ENCODE results near the gene NOVA2.
A peak's percentile ranks its signal among the peaks of the same experiment; 100 is the strongest.

NOVA2 gene

DNA sequence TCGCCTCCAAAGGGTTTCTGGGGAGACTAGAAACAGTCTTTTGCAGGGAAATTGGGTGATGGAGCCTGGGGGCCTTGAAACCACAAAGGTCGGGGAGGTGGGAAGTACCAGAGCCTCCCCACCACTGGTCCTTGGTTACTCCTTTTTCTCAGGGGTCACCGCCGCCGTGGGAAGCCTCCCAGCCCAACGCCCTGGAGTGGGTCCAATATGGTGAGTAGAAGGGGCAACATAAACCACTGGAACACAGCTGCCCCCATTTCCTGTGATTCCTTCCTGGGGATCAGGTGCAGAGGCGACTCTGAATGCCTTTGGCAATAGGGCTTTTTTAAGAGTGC is 43.4 kb upstream of the NOVA2 start:
- H3K9ac ChIP-seq (ENCODE audit: low read length in 5 of 5), result no peak overlapping the region

DNA sequence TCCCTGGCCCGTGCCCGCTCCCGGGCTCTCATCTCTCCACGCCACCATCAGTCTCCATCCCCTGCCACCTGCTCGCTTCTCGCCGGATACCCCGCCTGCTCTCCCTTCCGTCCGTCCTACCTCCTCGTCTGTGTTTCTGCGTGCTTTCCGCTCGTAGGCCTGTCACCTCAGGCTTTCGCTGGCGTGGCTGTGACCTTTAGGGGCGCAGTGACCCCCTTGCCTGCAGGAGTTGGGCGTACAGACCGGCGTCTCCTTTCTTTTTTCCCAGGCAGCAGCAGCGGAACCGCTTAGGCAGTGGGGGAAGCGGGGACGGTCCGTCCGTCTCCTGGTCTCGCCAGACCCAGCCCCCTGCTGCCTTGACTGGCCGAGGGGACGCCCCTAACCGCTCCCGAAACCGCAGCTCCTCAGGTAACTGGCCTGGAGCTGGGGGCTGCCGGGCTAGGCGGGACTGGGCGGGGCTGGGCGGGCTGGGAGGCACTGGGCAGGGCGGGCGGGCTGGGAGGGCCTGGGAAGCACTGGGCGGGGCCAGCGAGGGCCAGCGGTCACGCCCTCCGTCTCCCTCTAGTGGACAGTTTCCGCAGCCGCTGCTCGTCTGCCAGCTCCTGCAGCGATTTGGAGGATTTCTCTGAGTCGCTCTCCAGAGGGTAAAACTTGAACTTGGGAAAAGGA is 42.9 kb upstream of the NOVA2 start:
- Histone ChIP-seq H3K27ac (ENCODE audit: low read depth, low read length) (no peak overlapping the region), H3K9me3 (ENCODE audit: control insufficient read depth in 5 of 5, low read length in 5 of 5) (no peaks in the 10 kb centered on the region), H3K4me1 (ENCODE audit: control insufficient read depth in 5 of 5, insufficient read depth in 5 of 5, low read length in 5 of 5) (peaks cover 2 to 25% (median 16%) of the 10 kb centered on the region in 5 donors), H3K4me3 (ENCODE audit: low read depth in 1 of 5, low read length in 5 of 5) (peak overlapping the region; percentile 72 to 92 (median 86)), H3K36me3 (ENCODE audit: control insufficient read depth in 5 of 5, insufficient read depth in 5 of 5, low read length in 5 of 5) (peaks cover 0 to 6% (median 0%) of the 10 kb centered on the region in 5 donors), H3K9ac (ENCODE audit: low read length in 5 of 5) (peak overlapping the region in 4 of 5 donors; percentile 16 to 80 (median 70)), H3K27me3 (ENCODE audit: control insufficient read depth in 5 of 5, insufficient read depth in 4 of 5, low read length in 5 of 5) (peaks cover 15 to 22% (median 16%) of the 10 kb centered on the region in 5 donors)

More for the DNA sequence above, 43.4 kb upstream of the NOVA2 start:
- no peaks in the 10 kb centered on the region for H3K9me3 ChIP-seq (ENCODE audit: control insufficient read depth in 5 of 5, low read length in 5 of 5)
- H3K27ac ChIP-seq (ENCODE audit: low read depth, low read length), result no peak overlapping the region
- H3K4me1 ChIP-seq (ENCODE audit: control insufficient read depth in 5 of 5, insufficient read depth in 5 of 5, low read length in 5 of 5), result peaks cover 2 to 25% (median 16%) of the 10 kb centered on the region in 5 donors
- H3K4me3 ChIP-seq (ENCODE audit: low read depth in 1 of 5, low read length in 5 of 5), result no peak overlapping the region
- H3K27me3 ChIP-seq (ENCODE audit: control insufficient read depth in 5 of 5, insufficient read depth in 4 of 5, low read length in 5 of 5), result peaks cover 15 to 27% (median 20%) of the 10 kb centered on the region in 5 donors
- H3K36me3 ChIP-seq (ENCODE audit: control insufficient read depth in 5 of 5, insufficient read depth in 5 of 5, low read length in 5 of 5), result peaks cover 0 to 6% (median 0%) of the 10 kb centered on the region in 5 donors

DNA sequence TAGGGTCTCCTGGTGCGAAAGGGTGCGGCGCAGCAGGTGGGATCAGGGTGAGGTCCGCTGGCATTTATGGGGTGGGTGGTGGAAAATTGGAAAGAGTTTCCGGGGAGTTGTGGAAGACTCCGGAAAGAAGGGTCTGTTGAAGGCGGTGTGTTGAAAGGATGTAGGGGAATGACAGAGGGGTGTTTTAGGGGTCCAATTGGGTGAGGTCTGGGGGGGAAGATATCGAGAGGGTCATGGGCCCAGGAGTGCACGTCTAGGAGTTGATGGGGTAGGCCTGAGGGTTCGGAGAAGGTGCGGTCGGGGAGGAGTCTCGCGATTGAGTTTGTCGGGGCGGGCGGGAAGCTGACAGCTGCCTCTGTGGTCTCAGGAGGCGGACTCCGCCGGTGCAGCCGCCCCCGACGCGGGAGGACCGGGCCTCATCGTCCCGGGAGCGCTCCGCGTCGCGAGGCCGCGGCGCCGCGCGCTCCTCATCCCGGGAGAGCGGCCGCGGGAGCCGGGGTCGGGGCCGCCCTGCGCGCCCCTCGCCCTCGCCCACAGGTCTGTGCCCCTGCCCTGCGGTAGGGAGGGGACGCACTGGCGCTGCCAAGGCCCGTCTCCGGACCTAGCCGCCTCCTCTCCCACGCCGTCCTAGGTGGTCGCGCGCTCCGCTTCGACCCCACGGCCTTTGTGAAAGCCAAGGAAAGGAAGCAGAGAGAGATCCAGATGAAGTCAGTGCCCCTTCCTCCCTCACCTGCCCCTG is 42.2 kb upstream of the NOVA2 start:
- H3K9ac ChIP-seq (ENCODE audit: low read length in 5 of 5), result peak overlapping the region in 4 of 5 donors; percentile 16 to 80 (median 70)
- no peaks in the 10 kb centered on the region for H3K9me3 ChIP-seq (ENCODE audit: control insufficient read depth in 5 of 5, low read length in 5 of 5)
- peaks cover 15 to 22% (median 16%) of the 10 kb centered on the region in 5 donors for H3K27me3 ChIP-seq (ENCODE audit: control insufficient read depth in 5 of 5, insufficient read depth in 4 of 5, low read length in 5 of 5)
- no peak overlapping the region for H3K27ac ChIP-seq (ENCODE audit: low read depth, low read length)
- peaks cover 0 to 9% (median 0%) of the 10 kb centered on the region in 5 donors for H3K36me3 ChIP-seq (ENCODE audit: control insufficient read depth in 5 of 5, insufficient read depth in 5 of 5, low read length in 5 of 5)
- peak overlapping the region; percentile 72 to 92 (median 86) for H3K4me3 ChIP-seq (ENCODE audit: low read depth in 1 of 5, low read length in 5 of 5)
- peaks cover 2 to 25% (median 16%) of the 10 kb centered on the region in 5 donors for H3K4me1 ChIP-seq (ENCODE audit: control insufficient read depth in 5 of 5, insufficient read depth in 5 of 5, low read length in 5 of 5)

DNA sequence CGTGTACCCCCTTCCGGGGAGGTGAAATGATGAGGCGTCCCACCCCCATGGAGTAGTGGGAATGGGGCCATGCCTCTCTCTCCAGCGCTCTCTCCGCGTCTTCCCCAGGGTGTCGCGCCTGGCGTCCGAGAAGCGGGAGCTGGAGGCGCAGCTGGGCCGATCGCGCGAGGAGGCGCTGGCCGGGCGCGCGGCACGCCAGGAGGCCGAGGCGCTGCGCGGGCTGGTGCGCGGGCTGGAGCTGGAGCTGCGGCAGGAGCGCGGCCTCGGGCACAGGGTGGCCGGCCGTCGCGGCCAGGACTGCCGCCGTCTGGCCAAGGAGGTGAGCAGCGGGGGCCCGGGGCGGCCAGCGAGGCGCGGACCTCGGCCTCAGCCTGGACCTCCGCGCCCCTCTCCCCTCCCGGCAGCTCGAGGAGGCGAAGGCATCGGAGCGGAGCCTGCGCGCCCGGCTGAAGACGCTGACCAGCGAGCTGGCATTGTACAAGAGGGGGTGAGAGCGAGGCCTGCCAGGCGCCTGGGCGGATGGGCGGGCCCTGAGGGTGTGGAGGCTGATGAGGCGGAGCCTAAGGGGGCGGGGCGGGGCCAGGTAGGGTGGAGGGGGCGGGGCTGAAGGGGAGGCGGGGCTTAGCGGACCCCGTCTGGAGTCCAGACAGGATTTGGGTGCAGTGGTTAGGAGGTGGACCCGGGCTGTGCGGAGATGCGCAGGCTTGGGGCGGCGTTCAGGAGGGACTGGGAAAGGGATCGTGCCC is 41.4 kb upstream of the NOVA2 start:
- Histone ChIP-seq H3K4me3 (ENCODE audit: low read depth in 1 of 5, low read length in 5 of 5) (peak overlapping the region in 1 of 5 donors; percentile 42), H3K4me1 (ENCODE audit: control insufficient read depth in 5 of 5, insufficient read depth in 5 of 5, low read length in 5 of 5) (peaks cover 2 to 25% (median 16%) of the 10 kb centered on the region in 5 donors), H3K27me3 (ENCODE audit: control insufficient read depth in 5 of 5, insufficient read depth in 4 of 5, low read length in 5 of 5) (peaks cover 15 to 22% (median 16%) of the 10 kb centered on the region in 5 donors), H3K9me3 (ENCODE audit: control insufficient read depth in 5 of 5, low read length in 5 of 5) (no peaks in the 10 kb centered on the region), H3K27ac (ENCODE audit: low read depth, low read length) (no peak overlapping the region), H3K36me3 (ENCODE audit: control insufficient read depth in 5 of 5, insufficient read depth in 5 of 5, low read length in 5 of 5) (peaks cover 0 to 9% (median 0%) of the 10 kb centered on the region in 5 donors), H3K9ac (ENCODE audit: low read length in 5 of 5) (peak overlapping the region in 2 of 5 donors; percentile 35)

DNA sequence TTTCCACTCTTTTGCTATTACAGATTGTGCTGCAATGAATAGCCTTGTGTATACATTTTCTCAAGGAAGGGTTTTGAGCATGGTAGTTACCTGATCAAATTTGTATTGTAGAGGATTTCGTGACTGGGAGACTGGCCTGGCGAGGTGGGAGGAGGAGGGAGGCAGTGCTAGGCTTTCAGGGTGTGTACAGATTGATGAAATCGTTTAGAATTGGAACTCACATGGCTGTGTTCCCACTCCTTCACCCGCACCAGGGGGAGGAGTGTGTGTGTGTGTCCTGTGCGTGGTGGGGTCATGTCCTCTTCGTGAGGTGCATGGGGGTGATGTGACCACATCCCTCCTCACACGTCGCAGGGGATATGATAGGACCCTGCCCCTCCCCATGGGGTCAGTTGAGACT is 40.9 kb upstream of the NOVA2 start:
- Histone ChIP-seq H3K4me3 (ENCODE audit: low read depth in 1 of 5, low read length in 5 of 5) (peak overlapping the region in 1 of 5 donors; percentile 42), H3K27ac (ENCODE audit: low read depth, low read length) (no peak overlapping the region), H3K4me1 (ENCODE audit: control insufficient read depth in 5 of 5, insufficient read depth in 5 of 5, low read length in 5 of 5) (peaks cover 2 to 25% (median 17%) of the 10 kb centered on the region in 5 donors), H3K9me3 (ENCODE audit: control insufficient read depth in 5 of 5, low read length in 5 of 5) (no peaks in the 10 kb centered on the region), H3K27me3 (ENCODE audit: control insufficient read depth in 5 of 5, insufficient read depth in 4 of 5, low read length in 5 of 5) (peaks cover 15 to 22% (median 16%) of the 10 kb centered on the region in 5 donors), H3K9ac (ENCODE audit: low read length in 5 of 5) (peak overlapping the region in 1 of 5 donors; percentile 35), H3K36me3 (ENCODE audit: control insufficient read depth in 5 of 5, insufficient read depth in 5 of 5, low read length in 5 of 5) (peaks cover 0 to 9% (median 0%) of the 10 kb centered on the region in 5 donors)

DNA sequence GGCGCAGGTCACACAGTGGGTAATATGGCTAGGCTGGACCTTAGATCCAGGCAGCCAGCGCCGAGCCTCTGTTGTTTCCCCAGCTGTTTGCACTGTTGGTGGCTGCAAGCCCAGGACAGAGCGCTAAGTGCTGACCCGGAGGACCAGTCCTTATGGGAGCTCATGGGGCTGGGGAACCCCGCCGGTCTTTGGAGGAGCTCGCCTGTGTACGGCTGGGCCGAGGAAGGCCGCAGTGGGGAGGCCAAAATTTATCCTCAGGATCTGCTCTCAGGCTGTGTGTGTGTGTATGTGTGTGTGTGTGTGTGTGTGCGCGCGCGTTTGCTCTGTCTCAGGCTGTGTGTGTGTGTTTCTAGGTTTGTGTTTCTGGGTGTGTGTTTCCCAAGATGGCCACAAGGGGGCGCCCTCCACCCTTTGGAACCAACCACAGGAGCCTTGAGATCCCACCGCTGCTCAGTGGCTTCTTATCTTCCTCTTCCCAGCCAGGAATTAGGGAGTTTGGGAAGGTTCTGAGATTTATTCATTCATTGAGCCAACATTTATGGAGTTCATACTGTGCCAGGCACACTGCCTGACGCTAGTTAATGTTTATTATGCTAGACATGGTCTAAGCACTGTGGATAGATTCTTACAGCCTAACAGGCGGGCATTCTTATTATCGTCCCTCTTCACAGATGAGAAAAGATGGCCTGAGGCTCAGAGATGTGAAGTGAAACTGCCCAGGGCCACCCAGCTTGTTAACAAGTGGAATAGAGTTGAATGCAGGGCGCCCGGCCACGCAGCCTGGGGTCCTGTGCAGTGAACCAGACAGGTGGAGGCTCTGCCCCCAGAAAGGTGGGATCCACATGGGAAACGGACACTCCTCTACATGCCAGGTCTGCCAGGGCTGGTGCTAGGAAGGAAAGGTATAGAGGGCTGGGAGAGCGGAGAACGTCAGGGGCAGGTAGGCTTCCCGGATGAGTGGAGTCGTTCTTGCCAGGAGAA is 36.2 kb upstream of the NOVA2 start:
- H3K36me3 ChIP-seq (ENCODE audit: control insufficient read depth in 5 of 5, insufficient read depth in 5 of 5, low read length in 5 of 5), result peaks cover 7 to 23% (median 15%) of the 10 kb centered on the region in 5 donors
- H3K4me3 ChIP-seq (ENCODE audit: low read depth in 1 of 5, low read length in 5 of 5), result no peak overlapping the region
- H3K27ac ChIP-seq (ENCODE audit: low read depth, low read length), result no peak overlapping the region
- peaks cover 4 to 13% (median 6%) of the 10 kb centered on the region in 5 donors for H3K27me3 ChIP-seq (ENCODE audit: control insufficient read depth in 5 of 5, insufficient read depth in 4 of 5, low read length in 5 of 5)
- peaks cover 0 to 7% (median 5%) of the 10 kb centered on the region in 5 donors for H3K4me1 ChIP-seq (ENCODE audit: control insufficient read depth in 5 of 5, insufficient read depth in 5 of 5, low read length in 5 of 5)
- no peaks in the 10 kb centered on the region for H3K9me3 ChIP-seq (ENCODE audit: control insufficient read depth in 5 of 5, low read length in 5 of 5)
- no peak overlapping the region for H3K9ac ChIP-seq (ENCODE audit: low read length in 5 of 5)

DNA sequence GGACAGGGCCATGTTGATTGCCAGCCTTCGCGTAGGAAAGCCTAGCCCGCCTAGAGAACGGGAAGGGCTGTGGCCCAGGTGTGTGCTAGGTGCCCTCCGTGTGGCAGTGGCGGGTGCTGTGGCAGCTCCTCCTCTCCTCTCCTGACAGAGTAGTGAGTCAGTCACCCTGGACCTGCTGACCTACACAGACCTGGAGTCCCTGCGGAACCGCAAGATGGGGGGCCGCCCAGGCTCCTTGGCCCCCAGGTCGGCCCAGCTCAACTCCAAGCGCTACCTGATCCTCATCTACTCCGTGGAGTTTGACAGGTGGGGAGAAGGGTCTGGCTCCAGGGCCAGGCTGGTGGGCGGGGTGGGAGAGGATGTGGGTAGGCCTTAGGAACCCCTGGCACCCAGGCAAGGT is 32.7 kb upstream of the NOVA2 start:
- H3K4me3 ChIP-seq (ENCODE audit: low read depth in 1 of 5, low read length in 5 of 5), result no peak overlapping the region
- no peaks in the 10 kb centered on the region for H3K27me3 ChIP-seq (ENCODE audit: control insufficient read depth in 5 of 5, insufficient read depth in 4 of 5, low read length in 5 of 5)
- peaks cover 0 to 4% (median 2%) of the 10 kb centered on the region in 5 donors for H3K4me1 ChIP-seq (ENCODE audit: control insufficient read depth in 5 of 5, insufficient read depth in 5 of 5, low read length in 5 of 5)
- H3K9me3 ChIP-seq (ENCODE audit: control insufficient read depth in 5 of 5, low read length in 5 of 5), result no peaks in the 10 kb centered on the region
- no peak overlapping the region for H3K27ac ChIP-seq (ENCODE audit: low read depth, low read length)
- peaks cover 7 to 32% (median 22%) of the 10 kb centered on the region in 5 donors for H3K36me3 ChIP-seq (ENCODE audit: control insufficient read depth in 5 of 5, insufficient read depth in 5 of 5, low read length in 5 of 5)
- H3K9ac ChIP-seq (ENCODE audit: low read length in 5 of 5), result no peak overlapping the region

DNA sequence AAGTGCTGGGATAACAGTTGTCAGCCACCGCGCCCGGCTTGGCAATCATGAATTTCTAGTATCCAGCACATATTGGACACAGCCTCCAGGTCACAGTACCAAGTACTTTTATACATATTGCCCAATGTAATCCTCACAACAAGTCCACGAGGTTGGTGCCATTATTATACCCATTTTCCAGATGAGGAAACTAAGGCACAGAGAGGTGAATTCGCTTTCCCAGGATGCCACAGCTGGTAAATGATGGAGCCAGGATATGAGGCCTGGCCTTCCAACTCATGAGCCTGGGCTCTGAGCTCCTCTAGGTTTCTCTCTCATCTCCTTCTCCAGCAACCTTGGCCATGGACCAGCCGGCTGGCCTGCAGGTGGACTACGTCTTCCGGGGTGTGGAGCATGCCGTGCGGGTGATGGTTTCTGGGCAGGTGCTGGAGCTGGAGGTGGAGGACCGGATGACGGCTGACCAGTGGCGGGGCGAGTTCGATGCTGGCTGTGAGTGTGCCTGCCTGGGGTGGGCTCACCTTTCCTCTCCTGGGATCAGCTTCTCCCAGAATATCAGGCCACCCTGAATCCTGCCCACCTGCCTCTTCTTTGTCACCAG is 29.1 kb upstream of the NOVA2 start:
- peaks cover 0 to 16% (median 13%) of the 10 kb centered on the region in 5 donors for H3K4me1 ChIP-seq (ENCODE audit: control insufficient read depth in 5 of 5, insufficient read depth in 5 of 5, low read length in 5 of 5)

More for the DNA sequence above, 29.1 kb upstream of the NOVA2 start:
- Histone ChIP-seq H3K9me3 (ENCODE audit: control insufficient read depth in 5 of 5, low read length in 5 of 5) (no peaks in the 10 kb centered on the region), H3K27me3 (ENCODE audit: control insufficient read depth in 5 of 5, insufficient read depth in 4 of 5, low read length in 5 of 5) (peaks cover 4 to 27% (median 7%) of the 10 kb centered on the region in 5 donors), H3K9ac (ENCODE audit: low read length in 5 of 5) (no peak overlapping the region), H3K27ac (ENCODE audit: low read depth, low read length) (no peak overlapping the region), H3K4me3 (ENCODE audit: low read depth in 1 of 5, low read length in 5 of 5) (no peak overlapping the region), H3K36me3 (ENCODE audit: control insufficient read depth in 5 of 5, insufficient read depth in 5 of 5, low read length in 5 of 5) (peaks cover 7 to 23% (median 19%) of the 10 kb centered on the region in 5 donors)
